RWPE1 (cell line): ENCODE data around the gene ARID1A.
"Not testable (repeated sequence)": the region's sequence is repeated elsewhere in the genome, so short reads cannot be mapped to it uniquely, and the experiment has no call there.

Experiments
- CTCF ChIA-PET: fragments of 350-600 bp; sonication (Branson Sonifier 250); formaldehyde crosslinking; extraction: SDS; loops from one replicate; lab custom pipeline; 2021; lab: Yijun Ruan, JAX
- POLR2A ChIA-PET: fragments of 400-600 bp; formaldehyde crosslinking; extraction: SDS; loops from one replicate; lab custom pipeline; 2020; ENCODE audit warnings: antibody characterized with exemption; ENCODE audit not compliant: low non-redundant PET; lab: Yijun Ruan, JAX
- DNase-seq: peaks from one replicate; pipeline ENCODE4 v3.0.0; 2012; ENCODE audit warnings: low spot score
- H3K27ac ChIP-seq: fragments of 450-650 bp; 2 replicates; pipeline ENCODE4 v1.5.1; 2017
- CTCF ChIP-seq: fragments of 450-650 bp; conservative IDR thresholded peaks from 2 replicates; pipeline ENCODE4 v1.5.1; 2017; ENCODE audit warnings: low read depth, mild to moderate bottlenecking

The ARID1A gene

GRCh38 chr1:26695356-26696118, at the start of gene ARID1A:
ARID1A (plus strand) TSS chr1:26696015; CDS start chr1:26696404, 389 bp downstream.
- TF ChIP-seq CTCF, result no peak
- ChIA-PET CTCF (no interaction called here), POLR2A (interaction anchor here (0.6 kb wide), 1 partner anchor 873 kb away, joined by 5 read pairs; no protein-coding TSS in a partner anchor)
- DNase-seq, result peak; percentile 58
- peak within 1 kb of the TSS; percentile 96 for H3K27ac ChIP-seq

GRCh38 chr1:26664802-26665201, 31.0 kb upstream of the ARID1A start:
- DNase-seq, result no peak
- POLR2A ChIA-PET, result no interaction called here
- no peak overlapping the region for H3K27ac ChIP-seq
- CTCF ChIA-PET, result interaction anchor here (2.4 kb wide), 1 partner anchor 12 kb away, joined by 14 read pairs; no protein-coding TSS in a partner anchor
- TF ChIP-seq CTCF, result no peak

- peak; percentile 37 for DNase-seq
- TF ChIP-seq CTCF, result no peak
- ChIA-PET CTCF (interaction anchor here (1.2 kb wide), 1 partner anchor 10 kb away, joined by 6 read pairs; no protein-coding TSS in a partner anchor), POLR2A (no interaction called here)
- no peak overlapping the region for H3K27ac ChIP-seq
Observed at GRCh38 chr1:26666855-26667254, 29.0 kb upstream of the ARID1A start.

- DNase-seq, CTCF ChIA-PET, POLR2A ChIA-PET: not testable (repeated sequence)
Observed at GRCh38 chr1:26668106-26668786, 27.6 kb upstream of the ARID1A start.

DNA sequence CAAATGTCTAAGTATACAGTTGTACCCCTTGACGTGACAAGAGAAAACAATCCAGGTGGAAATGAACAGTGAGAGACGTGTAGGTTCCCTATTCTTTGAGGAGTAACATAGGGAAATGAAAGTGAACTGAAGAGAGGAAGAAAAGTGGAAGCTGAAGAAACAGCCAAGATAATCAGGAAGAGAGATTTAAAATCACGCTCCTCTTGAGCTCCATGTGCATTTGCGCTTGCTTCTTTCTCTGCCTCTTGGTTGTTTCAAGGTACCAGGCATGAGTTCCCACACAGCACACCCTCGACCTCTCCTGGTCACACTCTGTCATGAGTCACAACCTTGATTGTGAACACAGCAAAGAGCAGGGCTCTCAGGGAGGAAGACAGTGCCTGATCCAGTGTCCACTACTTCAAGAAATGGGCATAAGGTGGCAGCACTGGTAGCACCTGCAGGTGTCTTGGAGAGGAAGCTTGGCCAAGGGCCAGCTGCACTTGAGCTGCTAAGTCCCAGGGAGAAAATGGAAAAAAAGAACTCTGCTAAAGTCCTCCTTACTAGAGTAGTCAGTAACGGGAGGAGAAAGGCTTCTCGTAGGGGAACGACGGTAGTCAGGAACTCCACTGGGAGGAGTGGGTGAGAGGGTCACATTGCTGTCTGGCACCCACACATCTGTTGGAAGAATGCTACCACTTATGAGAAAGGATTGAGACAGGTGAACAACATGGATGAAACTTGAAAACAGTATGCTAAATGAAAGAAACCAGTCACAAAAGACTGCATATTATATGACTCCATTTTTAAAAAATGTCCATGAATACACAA, 18.3 kb upstream of the ARID1A start:
- no peak overlapping the region for H3K27ac ChIP-seq
- POLR2A ChIA-PET, result interaction anchor here (0.6 to 1.0 kb wide), 3 partner anchors 16 to 112 kb away, joined by 3 to 6 read pairs (median 4); no protein-coding TSS in a partner anchor
- CTCF ChIA-PET, result interaction anchor here (0.6 to 2.0 kb wide), 26 partner anchors 11 to 410 kb away, joined by 3 to 21 read pairs (median 4); no protein-coding TSS in a partner anchor
- peak; percentile 83 for DNase-seq
- TF ChIP-seq CTCF, result peak; percentile 90

More at GRCh38 chr1:26668106-26668786, 27.6 kb upstream of the ARID1A start:
- H3K27ac ChIP-seq, result not testable (repeated sequence)

- POLR2A ChIA-PET, result interaction anchor here (0.7 kb wide), 1 partner anchor 8 kb away, joined by 3 read pairs; no protein-coding TSS in a partner anchor
- no peak for TF ChIP-seq CTCF
- DNase-seq, result no peak
- no peak overlapping the region for H3K27ac ChIP-seq
- CTCF ChIA-PET, result interaction anchor here (1.8 kb wide), 1 partner anchor 8 kb away, joined by 6 read pairs; no protein-coding TSS in a partner anchor
Observed at GRCh38 chr1:26684763-26685508, 10.9 kb upstream of the ARID1A start.
